ENCODE results near the gene COL1A1. TPM values are rescaled to one million over a fixed set of nuclear protein-coding genes. Genes with fewer than 3 reads are reported as not detected.

Gene COL1A1
- polyA plus RNA-seq, 1 of the 3 experiments (the other 2 are of a cell fraction), result 1,461 TPM

GRCh38 chr17:50196036-50196435, 5.4 kb downstream of the COL1A1 start:
- Histone ChIP-seq H4K20me1 (ENCODE audit: insufficient read depth) (peaks cover 100% of the 10 kb centered on the region), H3K9me2 (no peaks in the 10 kb centered on the region), H2AFZ (ENCODE audit: low read depth) (no peak overlapping the region), H3K4me2 (peak overlapping the region; percentile 89; the same call in 1 of the 2 replicates), H3K36me3 (replicated peaks in 1 of 2; ENCODE audit: control insufficient read depth in 1 of 2, insufficient read depth in 2 of 2, low read length in 1 of 2) (peaks cover 81 to 84% of the 10 kb centered on the region in 2 experiments), H3K9me3 (no peaks in the 10 kb centered on the region), H3K9ac (peak overlapping the region; percentile 99; the same call in 1 of the 2 replicates), H3K27ac (ENCODE audit: low read depth in 2 of 2, low read length in 1 of 2) (peak overlapping the region in 1 of 2 experiments; percentile 100; a peak in 3 of 4 replicates), H3K79me2 (ENCODE audit: insufficient read depth) (peaks cover 99% of the 10 kb centered on the region), H3K4me1 (ENCODE audit: control insufficient read depth in 1 of 2, insufficient read depth in 2 of 2, low read depth in 1 of 2, low read length in 1 of 2) (peaks cover 24 to 50% of the 10 kb centered on the region in 2 experiments; a peak in 3 of 4 replicates), H3F3A (replicated peaks; ENCODE audit: insufficient read depth) (peaks cover 89% of the 10 kb centered on the region), H3K4me3 (ENCODE audit: low read depth in 2 of 2, low read length in 1 of 2) (no peak overlapping the region), H3K27me3 (ENCODE audit: insufficient read depth) (no peaks in the 10 kb centered on the region)
- DNase-seq, result no peak
- ChIA-PET POLR2A (interaction anchor here (1.0 kb wide), 1 partner anchor 18 kb away, joined by 4 read pairs; no protein-coding TSS in a partner anchor), CTCF (interaction anchor here (0.9 to 13.8 kb wide), 13 partner anchors 10 to 128 kb away, joined by 3 to 463 read pairs (median 5); partner anchors contain the start of genes SGCA and TMEM92)
- TF ChIP-seq EZH2phosphoT487 (IDR thresholded peaks at IDR 0.05; ENCODE audit: borderline replicate concordance, low read depth), result no peak
- TF ChIP-seq JUND (IDR thresholded peaks at IDR 0.05), result no peak
- TF ChIP-seq GATA2 (CRISPR knock-in tag; IDR thresholded peaks at IDR 0.05), result no peak
- no peak for TF ChIP-seq MEF2A (IDR thresholded peaks at IDR 0.05; ENCODE audit: borderline replicate concordance, low read depth)
- TF ChIP-seq, protein P1, sequence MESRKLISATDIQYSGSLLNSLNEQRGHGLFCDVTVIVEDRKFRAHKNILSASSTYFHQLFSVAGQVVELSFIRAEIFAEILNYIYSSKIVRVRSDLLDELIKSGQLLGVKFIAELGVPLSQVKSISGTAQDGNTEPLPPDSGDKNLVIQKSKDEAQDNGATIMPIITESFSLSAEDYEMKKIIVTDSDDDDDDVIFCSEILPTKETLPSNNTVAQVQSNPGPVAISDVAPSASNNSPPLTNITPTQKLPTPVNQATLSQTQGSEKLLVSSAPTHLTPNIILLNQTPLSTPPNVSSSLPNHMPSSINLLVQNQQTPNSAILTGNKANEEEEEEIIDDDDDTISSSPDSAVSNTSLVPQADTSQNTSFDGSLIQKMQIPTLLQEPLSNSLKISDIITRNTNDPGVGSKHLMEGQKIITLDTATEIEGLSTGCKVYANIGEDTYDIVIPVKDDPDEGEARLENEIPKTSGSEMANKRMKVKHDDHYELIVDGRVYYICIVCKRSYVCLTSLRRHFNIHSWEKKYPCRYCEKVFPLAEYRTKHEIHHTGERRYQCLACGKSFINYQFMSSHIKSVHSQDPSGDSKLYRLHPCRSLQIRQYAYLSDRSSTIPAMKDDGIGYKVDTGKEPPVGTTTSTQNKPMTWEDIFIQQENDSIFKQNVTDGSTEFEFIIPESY (IDR thresholded peaks at IDR 0.05; ENCODE audit: borderline replicate concordance, low read depth), result no peak
- TF ChIP-seq, protein P2, sequence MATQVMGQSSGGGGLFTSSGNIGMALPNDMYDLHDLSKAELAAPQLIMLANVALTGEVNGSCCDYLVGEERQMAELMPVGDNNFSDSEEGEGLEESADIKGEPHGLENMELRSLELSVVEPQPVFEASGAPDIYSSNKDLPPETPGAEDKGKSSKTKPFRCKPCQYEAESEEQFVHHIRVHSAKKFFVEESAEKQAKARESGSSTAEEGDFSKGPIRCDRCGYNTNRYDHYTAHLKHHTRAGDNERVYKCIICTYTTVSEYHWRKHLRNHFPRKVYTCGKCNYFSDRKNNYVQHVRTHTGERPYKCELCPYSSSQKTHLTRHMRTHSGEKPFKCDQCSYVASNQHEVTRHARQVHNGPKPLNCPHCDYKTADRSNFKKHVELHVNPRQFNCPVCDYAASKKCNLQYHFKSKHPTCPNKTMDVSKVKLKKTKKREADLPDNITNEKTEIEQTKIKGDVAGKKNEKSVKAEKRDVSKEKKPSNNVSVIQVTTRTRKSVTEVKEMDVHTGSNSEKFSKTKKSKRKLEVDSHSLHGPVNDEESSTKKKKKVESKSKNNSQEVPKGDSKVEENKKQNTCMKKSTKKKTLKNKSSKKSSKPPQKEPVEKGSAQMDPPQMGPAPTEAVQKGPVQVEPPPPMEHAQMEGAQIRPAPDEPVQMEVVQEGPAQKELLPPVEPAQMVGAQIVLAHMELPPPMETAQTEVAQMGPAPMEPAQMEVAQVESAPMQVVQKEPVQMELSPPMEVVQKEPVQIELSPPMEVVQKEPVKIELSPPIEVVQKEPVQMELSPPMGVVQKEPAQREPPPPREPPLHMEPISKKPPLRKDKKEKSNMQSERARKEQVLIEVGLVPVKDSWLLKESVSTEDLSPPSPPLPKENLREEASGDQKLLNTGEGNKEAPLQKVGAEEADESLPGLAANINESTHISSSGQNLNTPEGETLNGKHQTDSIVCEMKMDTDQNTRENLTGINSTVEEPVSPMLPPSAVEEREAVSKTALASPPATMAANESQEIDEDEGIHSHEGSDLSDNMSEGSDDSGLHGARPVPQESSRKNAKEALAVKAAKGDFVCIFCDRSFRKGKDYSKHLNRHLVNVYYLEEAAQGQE (IDR thresholded peaks at IDR 0.05; ENCODE audit: low read depth, low read length), result no peak
- TF ChIP-seq FOSL2 (IDR thresholded peaks at IDR 0.05; ENCODE audit: borderline replicate concordance, low read depth), result no peak
- no peak for TF ChIP-seq TEAD4 (IDR thresholded peaks at IDR 0.05; ENCODE audit: borderline replicate concordance, insufficient read depth)
- no peak for TF ChIP-seq ELF1 (IDR thresholded peaks at IDR 0.05)
- TF ChIP-seq, protein P3, sequence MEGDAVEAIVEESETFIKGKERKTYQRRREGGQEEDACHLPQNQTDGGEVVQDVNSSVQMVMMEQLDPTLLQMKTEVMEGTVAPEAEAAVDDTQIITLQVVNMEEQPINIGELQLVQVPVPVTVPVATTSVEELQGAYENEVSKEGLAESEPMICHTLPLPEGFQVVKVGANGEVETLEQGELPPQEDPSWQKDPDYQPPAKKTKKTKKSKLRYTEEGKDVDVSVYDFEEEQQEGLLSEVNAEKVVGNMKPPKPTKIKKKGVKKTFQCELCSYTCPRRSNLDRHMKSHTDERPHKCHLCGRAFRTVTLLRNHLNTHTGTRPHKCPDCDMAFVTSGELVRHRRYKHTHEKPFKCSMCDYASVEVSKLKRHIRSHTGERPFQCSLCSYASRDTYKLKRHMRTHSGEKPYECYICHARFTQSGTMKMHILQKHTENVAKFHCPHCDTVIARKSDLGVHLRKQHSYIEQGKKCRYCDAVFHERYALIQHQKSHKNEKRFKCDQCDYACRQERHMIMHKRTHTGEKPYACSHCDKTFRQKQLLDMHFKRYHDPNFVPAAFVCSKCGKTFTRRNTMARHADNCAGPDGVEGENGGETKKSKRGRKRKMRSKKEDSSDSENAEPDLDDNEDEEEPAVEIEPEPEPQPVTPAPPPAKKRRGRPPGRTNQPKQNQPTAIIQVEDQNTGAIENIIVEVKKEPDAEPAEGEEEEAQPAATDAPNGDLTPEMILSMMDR (IDR thresholded peaks at IDR 0.05), result no peak
- TF ChIP-seq FOXJ3 (CRISPR knock-in tag; IDR thresholded peaks at IDR 0.05), result no peak
- TF ChIP-seq SIN3A (IDR thresholded peaks at IDR 0.05; ENCODE audit: borderline replicate concordance, low read depth, low read length), result no peak
- TF ChIP-seq CHD2 (IDR thresholded peaks at IDR 0.05; ENCODE audit: low read length, partially characterized antibody), result no peak
- TF ChIP-seq EP300 (IDR thresholded peaks at IDR 0.05; ENCODE audit: borderline replicate concordance in 1 of 2, low read depth in 1 of 2, low read length in 1 of 2), result no peak
- TF ChIP-seq USF2 (IDR thresholded peaks at IDR 0.05; ENCODE audit: borderline replicate concordance, low read depth, low read length), result no peak
- 80% methylated on average over 1 of the region's 5 CpGs for WGBS (ENCODE audit: low lambda C conversion rate)
